GM21390 (cell line): ENCODE data around the gene TRNP1.
"Not testable (repeated sequence)": the region's sequence is repeated elsewhere in the genome, so short reads cannot be mapped to it uniquely, and the experiment has no call there.

ENCODE experiments used
- ATAC-seq: cut with Tn5 transposase; IDR thresholded peaks from one replicate; pipeline ENCODE4 v1.9.1; 2021; ENCODE audit not compliant: unreplicated experiment

The TRNP1 gene

GRCh38 chr1:26972390-26972789, 21.1 kb upstream of the TRNP1 start:
- ATAC-seq = no peak

DNA sequence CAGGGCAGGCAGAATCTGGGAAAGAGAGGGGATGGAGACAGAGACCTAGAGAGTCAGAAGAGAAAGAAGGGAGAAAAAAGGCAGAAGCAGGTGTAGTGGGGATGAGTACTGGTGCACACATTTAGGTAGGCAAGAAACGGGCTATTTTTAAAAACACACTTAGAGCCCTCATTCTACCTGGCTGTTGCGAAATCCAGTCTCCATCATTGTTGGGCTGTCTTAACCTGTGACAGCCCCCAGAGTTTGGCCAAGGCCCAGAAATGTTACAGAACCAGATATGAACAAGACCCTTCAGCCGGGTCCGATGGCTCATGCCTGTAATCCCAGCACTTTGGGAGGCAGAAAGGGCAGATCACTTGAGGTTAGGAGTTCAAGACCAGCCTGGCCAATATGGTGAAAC, 20.7 kb upstream of the TRNP1 start:
- ATAC-seq = no peak

GRCh38 chr1:26976621-26977510, 16.6 kb upstream of the TRNP1 start:
- no peak for ATAC-seq

GRCh38 chr1:26978901-26979300, 14.6 kb upstream of the TRNP1 start:
- no peak for ATAC-seq

- ATAC-seq = no peak
Measured at GRCh38 chr1:26981146-26981846, 12.2 kb upstream of the TRNP1 start.

DNA sequence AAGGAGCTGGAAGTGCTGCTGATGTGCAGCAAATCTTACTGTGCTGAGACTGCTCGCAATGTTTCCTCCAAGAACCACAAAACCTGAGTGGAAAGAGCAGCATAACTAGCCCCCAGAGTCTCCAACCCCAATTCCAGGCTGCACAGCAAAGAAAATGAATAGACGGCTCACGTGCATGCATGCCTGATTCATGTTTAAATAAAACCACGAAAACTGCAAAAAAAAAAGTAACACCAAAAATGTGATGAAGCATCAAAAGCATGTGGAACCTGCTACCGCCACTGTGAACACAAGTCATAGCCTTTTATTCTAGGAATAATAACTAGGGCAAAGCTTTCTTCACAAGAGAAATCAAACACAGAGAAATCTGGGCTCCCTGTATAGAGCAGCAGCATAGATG, 9.6 kb upstream of the TRNP1 start:
- ATAC-seq = no peak

- no peak for ATAC-seq
Measured at GRCh38 chr1:26984291-26984690, 9.2 kb upstream of the TRNP1 start.

DNA sequence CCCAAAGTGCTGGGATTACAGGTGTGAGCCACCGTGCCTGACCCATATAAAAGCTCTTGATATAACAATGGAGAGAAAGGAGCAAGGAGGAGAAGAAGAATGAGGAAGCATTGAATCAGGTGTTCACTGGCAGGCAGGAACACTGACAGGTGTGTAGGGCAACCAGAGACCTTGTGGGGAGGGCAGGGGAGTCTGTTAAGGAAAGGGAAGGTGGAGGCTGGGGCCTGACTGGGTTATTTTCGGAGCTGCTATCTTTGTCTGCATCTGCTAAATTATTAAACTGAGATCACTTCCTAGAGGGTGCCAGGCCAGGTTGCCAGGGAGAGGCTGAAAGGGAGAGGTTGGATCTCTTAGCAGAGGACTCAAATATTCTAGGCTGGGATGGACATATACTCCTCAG, 6.8 kb upstream of the TRNP1 start:
- no peak for ATAC-seq

GRCh38 chr1:26989403-26990109, 3.9 kb upstream of the TRNP1 start:
- not testable (repeated sequence) for ATAC-seq

- no peak for ATAC-seq
Measured at GRCh38 chr1:26991310-26992116, 2.0 kb upstream of the TRNP1 start.

DNA sequence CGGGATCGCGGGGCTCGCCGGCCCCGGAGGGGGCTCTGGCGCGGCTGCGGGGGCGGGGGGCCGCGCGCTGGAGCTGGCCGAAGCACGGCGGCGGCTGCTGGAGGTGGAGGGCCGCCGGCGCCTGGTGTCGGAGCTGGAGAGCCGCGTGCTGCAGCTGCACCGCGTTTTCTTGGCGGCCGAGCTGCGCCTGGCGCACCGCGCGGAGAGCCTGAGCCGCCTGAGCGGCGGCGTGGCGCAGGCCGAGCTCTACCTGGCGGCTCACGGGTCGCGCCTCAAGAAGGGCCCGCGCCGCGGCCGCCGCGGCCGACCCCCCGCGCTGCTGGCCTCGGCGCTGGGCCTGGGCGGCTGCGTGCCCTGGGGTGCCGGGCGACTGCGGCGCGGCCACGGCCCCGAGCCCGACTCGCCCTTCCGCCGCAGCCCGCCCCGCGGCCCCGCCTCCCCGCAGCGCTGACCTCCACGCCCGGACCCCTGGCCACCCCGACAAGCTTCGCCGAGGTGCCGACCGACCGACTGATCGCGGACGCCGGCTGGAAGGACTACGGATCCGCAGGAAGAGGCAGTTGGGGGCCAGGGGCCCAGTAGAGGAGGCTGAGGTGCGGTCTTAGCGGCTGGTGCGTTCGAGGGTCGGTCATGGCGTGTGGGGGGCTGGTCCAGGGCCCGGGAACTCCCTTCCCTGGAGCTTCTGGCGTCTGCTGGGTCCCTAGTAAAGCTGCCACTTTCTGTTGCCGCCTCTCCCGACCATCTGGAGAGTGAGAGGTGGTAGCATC, 711 bp downstream of the TRNP1 start:
- ATAC-seq = no peak

DNA sequence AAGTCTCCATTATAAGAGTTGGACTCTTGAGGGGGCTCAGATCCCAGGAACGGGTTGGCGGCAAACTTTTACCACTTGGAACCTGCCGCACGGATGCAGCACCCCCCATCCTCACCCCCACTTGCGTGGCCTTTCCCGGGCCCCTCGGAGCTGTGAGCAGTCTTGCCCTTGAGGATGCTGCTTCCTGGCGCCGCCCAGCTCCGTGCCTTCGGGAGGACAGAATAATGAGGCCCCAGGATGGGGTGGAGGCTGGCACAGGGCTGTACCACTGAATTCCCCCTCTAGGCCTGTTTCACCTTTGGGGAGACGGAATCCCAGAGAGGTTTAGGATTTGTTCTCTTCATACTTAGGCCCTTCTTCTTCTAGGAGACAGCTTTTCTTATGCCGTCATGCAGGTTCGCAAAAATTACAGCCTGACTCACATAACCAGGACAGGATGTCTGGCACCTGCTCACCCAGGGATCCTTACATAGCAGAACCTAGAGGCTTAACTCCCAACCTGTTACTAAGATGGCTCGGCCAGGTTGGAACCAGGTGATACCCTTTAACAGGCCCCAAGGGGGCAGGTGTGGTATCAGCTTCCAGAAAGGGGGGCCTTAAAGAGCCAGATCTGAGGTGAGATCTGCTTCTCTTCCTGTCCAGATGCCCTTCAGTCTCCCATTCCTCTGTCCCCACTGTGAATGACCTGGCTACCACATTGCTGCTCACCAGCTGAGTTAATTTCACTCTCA, 1.5 kb downstream of the TRNP1 start:
- ATAC-seq = no peak

GRCh38 chr1:26996024-26996423, 2.5 kb downstream of the TRNP1 start:
- ATAC-seq = no peak

DNA sequence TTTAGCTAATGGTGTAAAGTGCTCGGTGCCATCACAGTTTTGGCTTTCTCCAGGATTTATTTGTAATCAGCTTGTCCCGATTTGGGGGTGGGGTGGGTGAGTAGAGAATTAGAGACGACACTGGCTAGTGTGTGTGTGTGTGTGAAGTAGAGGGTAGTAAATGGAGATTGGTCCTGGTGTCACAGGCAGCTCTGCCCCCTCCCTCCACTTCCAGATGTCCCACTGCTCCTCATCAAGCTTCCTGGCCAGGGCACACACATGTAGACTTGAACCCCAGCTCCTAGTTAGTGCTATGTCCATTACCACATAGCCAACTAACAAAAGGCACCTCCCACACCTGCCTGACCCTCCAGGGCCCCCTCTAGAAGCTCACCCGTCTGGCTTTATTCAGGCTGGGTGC, 3.2 kb downstream of the TRNP1 start:
- no peak for ATAC-seq

GRCh38 chr1:26998429-26999300, 5.2 kb downstream of the TRNP1 start:
- no peak for ATAC-seq

DNA sequence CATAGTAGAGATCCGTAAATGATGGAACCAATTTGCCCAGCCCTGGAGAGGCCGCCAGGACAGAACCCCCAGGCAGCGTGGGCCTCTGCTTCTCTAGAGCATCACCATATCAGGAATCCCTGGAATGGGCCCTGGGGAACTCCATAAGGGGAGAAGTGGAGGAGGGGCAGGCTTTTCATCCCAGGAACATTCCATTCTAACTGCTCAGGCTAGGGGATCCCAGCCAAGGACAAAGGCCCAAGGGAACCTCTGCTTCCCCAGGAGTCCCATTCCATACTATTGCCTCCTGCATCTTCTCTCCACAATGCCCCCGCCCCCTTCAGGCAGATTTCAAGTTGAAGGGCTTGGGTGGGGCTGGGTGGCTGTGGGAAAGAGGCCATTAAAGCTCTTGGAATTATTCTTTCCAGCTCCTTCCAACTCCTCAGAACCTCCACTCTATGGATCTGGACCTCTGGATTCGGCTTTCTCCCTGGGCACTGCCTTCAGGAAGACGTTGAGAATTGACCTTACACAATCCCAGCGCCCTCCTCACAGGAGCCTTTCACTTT, 6.0 kb downstream of the TRNP1 start:
- ATAC-seq = no peak

- no peak for ATAC-seq
Measured at GRCh38 chr1:27000090-27000816, 6.8 kb downstream of the TRNP1 start.
